ENCODE data around the gene MAP2K2. TPM values are rescaled to one million over a fixed set of nuclear protein-coding genes. Genes with fewer than 3 reads are reported as not detected.

The MAP2K2 gene
- total RNA-seq, 1 experiment from 2014 or later, result 185 TPM

GRCh38 chr19:4113398-4114088 lies 10.4 kb downstream of the MAP2K2 start:
- TF ChIP-seq CTCF (conservative IDR thresholded peaks at IDR 0.05; ENCODE audit: low read depth, low read length) (no peak), EZH2 (IDR thresholded peaks at IDR 0.05; ENCODE audit: borderline replicate concordance, low read depth, low read length, poor library complexity, severe bottlenecking) (no peak)
- CTCF ChIA-PET, result no interaction called here
- BruUV-seq (replicated peaks), result no TSS peak

GRCh38 chr19:4112367-4112766 lies 11.6 kb downstream of the MAP2K2 start:
- Histone ChIP-seq H3K4me3 (ENCODE audit: low read depth, low read length, poor library complexity, severe bottlenecking) (no peak overlapping the region), H3K36me3 (ENCODE audit: insufficient read depth, low read length, poor library complexity, severe bottlenecking) (peaks cover 74% of the 10 kb centered on the region), H3K9me3 (ENCODE audit: low read depth, low read length, poor library complexity, severe bottlenecking) (no peaks in the 10 kb centered on the region), H3K27me3 (replicated peaks; ENCODE audit: insufficient read depth, low read depth, low read length, poor library complexity) (no peaks in the 10 kb centered on the region), H3K4me1 (ENCODE audit: insufficient read depth, low read length, poor library complexity, severe bottlenecking) (no peaks in the 10 kb centered on the region), H3K27ac (ENCODE audit: low read depth, low read length, poor library complexity, severe bottlenecking) (no peak overlapping the region)
- no peak for DNase-seq (ENCODE audit: low spot score)
- CTCF ChIA-PET, result no interaction called here
- intact Hi-C loops (cut with micrococcal nuclease; ENCODE audit: unreplicated experiment), result no loop called here
- no TSS peak for BruUV-seq (replicated peaks)
- POLR2A ChIA-PET (ENCODE audit: low non-redundant PET), result no interaction called here
- TF ChIP-seq CTCF (conservative IDR thresholded peaks at IDR 0.05; ENCODE audit: low read depth, low read length) (no peak), EZH2 (IDR thresholded peaks at IDR 0.05; ENCODE audit: borderline replicate concordance, low read depth, low read length, poor library complexity, severe bottlenecking) (no peak)

More at GRCh38 chr19:4113398-4114088, 10.4 kb downstream of the MAP2K2 start:
- H3K36me3 ChIP-seq (ENCODE audit: insufficient read depth, low read length, poor library complexity, severe bottlenecking), result peaks cover 78% of the 10 kb centered on the region
- H3K4me3 ChIP-seq (ENCODE audit: low read depth, low read length, poor library complexity, severe bottlenecking), result no peak overlapping the region
- H3K27me3 ChIP-seq (replicated peaks; ENCODE audit: insufficient read depth, low read depth, low read length, poor library complexity), result no peaks in the 10 kb centered on the region
- intact Hi-C loops (cut with micrococcal nuclease; ENCODE audit: unreplicated experiment), result no loop called here
- no peak for DNase-seq (ENCODE audit: low spot score)
- H3K4me1 ChIP-seq (ENCODE audit: insufficient read depth, low read length, poor library complexity, severe bottlenecking), result no peaks in the 10 kb centered on the region
- H3K27ac ChIP-seq (ENCODE audit: low read depth, low read length, poor library complexity, severe bottlenecking), result no peak overlapping the region
- POLR2A ChIA-PET (ENCODE audit: low non-redundant PET), result no interaction called here
- H3K9me3 ChIP-seq (ENCODE audit: low read depth, low read length, poor library complexity, severe bottlenecking), result no peaks in the 10 kb centered on the region

DNA sequence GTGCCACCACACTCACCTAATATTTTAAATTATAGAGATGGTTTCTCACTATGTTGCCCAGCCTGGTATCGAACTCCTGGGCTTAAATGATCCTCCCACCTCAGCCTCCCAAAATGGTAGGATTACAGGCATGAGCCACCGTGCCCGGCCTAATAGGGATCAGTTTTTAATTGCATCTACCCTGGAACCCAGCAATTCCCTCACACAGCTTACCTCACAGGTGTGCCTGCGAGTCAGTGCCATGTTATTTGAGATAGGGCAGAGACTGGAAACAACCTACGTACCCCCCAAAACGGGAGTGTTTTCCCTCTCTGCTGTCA lies 14.3 kb downstream of the MAP2K2 start:
- H3K9me3 ChIP-seq (ENCODE audit: low read depth, low read length, poor library complexity, severe bottlenecking), result no peaks in the 10 kb centered on the region
- no peak overlapping the region for H3K4me3 ChIP-seq (ENCODE audit: low read depth, low read length, poor library complexity, severe bottlenecking)
- no TSS peak for BruUV-seq (replicated peaks)
- TF ChIP-seq CTCF (conservative IDR thresholded peaks at IDR 0.05; ENCODE audit: low read depth, low read length) (no peak), EZH2 (IDR thresholded peaks at IDR 0.05; ENCODE audit: borderline replicate concordance, low read depth, low read length, poor library complexity, severe bottlenecking) (no peak)
- CTCF ChIA-PET, result no interaction called here
- H3K27ac ChIP-seq (ENCODE audit: low read depth, low read length, poor library complexity, severe bottlenecking), result no peak overlapping the region
- POLR2A ChIA-PET (ENCODE audit: low non-redundant PET), result no interaction called here
- no peak for DNase-seq (ENCODE audit: low spot score)
- H3K27me3 ChIP-seq (replicated peaks; ENCODE audit: insufficient read depth, low read depth, low read length, poor library complexity), result no peaks in the 10 kb centered on the region
- peaks cover 59% of the 10 kb centered on the region for H3K36me3 ChIP-seq (ENCODE audit: insufficient read depth, low read length, poor library complexity, severe bottlenecking)
- H3K4me1 ChIP-seq (ENCODE audit: insufficient read depth, low read length, poor library complexity, severe bottlenecking), result no peaks in the 10 kb centered on the region
- intact Hi-C loops (cut with micrococcal nuclease; ENCODE audit: unreplicated experiment), result no loop called here
